Liver (tissue), 9 donors: ENCODE results near the gene CAMSAP2. TPM values are rescaled to one million over a fixed set of nuclear protein-coding genes. Genes with fewer than 3 reads are reported as not detected.

Experiments used
- DNase-seq: peaks from one replicate; pipeline ENCODE4 v3.0.0-alpha.2; 2017; ENCODE audit warnings: low spot score
- H3K27ac ChIP-seq, 2 donors: one replicate each; pipeline ENCODE4 v1.7.0; 2013; ENCODE audit warnings: inconsistent platforms in 2 of 2, low read length in 2 of 2, control low read depth in 1 of 2, low read depth in 1 of 2, mild to moderate bottlenecking in 1 of 2
- H3K27me3 ChIP-seq, 4 donors: one replicate each; pipeline versions ENCODE4 v1.6.1 to v1.7.0; 2013; ENCODE audit warnings: low read length in 3 of 4, inconsistent platforms in 1 of 4, mild to moderate bottlenecking in 1 of 4, moderate library complexity in 1 of 4; ENCODE audit not compliant: control insufficient read depth in 4 of 4, insufficient read depth in 4 of 4
- H3K36me3 ChIP-seq, 4 donors: one replicate each; pipeline versions ENCODE4 v1.6.1 to v1.7.0; 2013; ENCODE audit warnings: low read length in 3 of 4, mild to moderate bottlenecking in 3 of 4, low read depth in 1 of 4, moderate library complexity in 1 of 4; ENCODE audit not compliant: control insufficient read depth in 4 of 4, insufficient read depth in 3 of 4
- H3K4me1 ChIP-seq, 4 donors: one replicate each; pipeline versions ENCODE4 v1.6.1 to v1.7.0; 2013; ENCODE audit warnings: low read length in 3 of 4, mild to moderate bottlenecking in 3 of 4, moderate library complexity in 1 of 4; ENCODE audit not compliant: control insufficient read depth in 4 of 4, insufficient read depth in 4 of 4
- H3K4me3 ChIP-seq, 3 donors: one replicate each; pipeline versions ENCODE4 v1.6.1 to v1.7.0; 2013; ENCODE audit warnings: low read length in 3 of 3, control low read depth in 1 of 3, low read depth in 1 of 3, mild to moderate bottlenecking in 1 of 3
- H3K9ac ChIP-seq, 2 donors: one replicate each; pipeline ENCODE4 v1.7.0; 2013; ENCODE audit warnings: low read length in 2 of 2, mild to moderate bottlenecking in 2 of 2, moderate library complexity in 2 of 2, control low read depth in 1 of 2, low read depth in 1 of 2
- H3K9me3 ChIP-seq, 4 donors: one replicate each; pipeline versions ENCODE4 v1.6.1 to v1.7.0; 2013; ENCODE audit warnings: low read length in 3 of 4; ENCODE audit not compliant: control insufficient read depth in 4 of 4
- EGR1 ChIP-seq, 2 donors: IDR thresholded peaks; 2 replicates each; pipeline ENCODE4 v1.6.1; 2016 to 2018; ENCODE audit warnings: antibody characterized with exemption in 2 of 2, low read depth in 2 of 2
- FOXA1 ChIP-seq: IDR thresholded peaks from 2 replicates; pipeline ENCODE4 v1.6.1; 2016; ENCODE audit warnings: antibody characterized with exemption
- FOXA2 ChIP-seq: IDR thresholded peaks from 2 replicates; pipeline ENCODE4 v1.6.1; 2016; ENCODE audit warnings: antibody characterized with exemption
- GABPA ChIP-seq, 2 donors: IDR thresholded peaks in 1 of 2; conservative IDR thresholded peaks in 1 of 2; 2 replicates each; pipeline ENCODE4 v1.6.1; 2016; ENCODE audit warnings: antibody characterized with exemption in 2 of 2, mild to moderate bottlenecking in 1 of 2, moderate library complexity in 1 of 2
- HNF4A ChIP-seq, 2 donors: conservative IDR thresholded peaks; 2 replicates each; pipeline ENCODE4 v1.6.1; 2016; ENCODE audit warnings: antibody characterized with exemption in 2 of 2, mild to moderate bottlenecking in 2 of 2
- HNF4G ChIP-seq: IDR thresholded peaks from 2 replicates; pipeline ENCODE4 v1.6.1; 2016; ENCODE audit warnings: antibody characterized with exemption
- JUND ChIP-seq, 2 donors: IDR thresholded peaks; 2 replicates each; pipeline ENCODE4 v1.6.1; 2016; ENCODE audit warnings: antibody characterized with exemption in 2 of 2
- NR2F2 ChIP-seq: IDR thresholded peaks from 2 replicates; pipeline ENCODE4 v1.6.1; 2016; ENCODE audit warnings: antibody characterized with exemption
- RAD21 ChIP-seq, 2 donors: IDR thresholded peaks; 2 replicates each; pipeline ENCODE4 v1.6.1; 2016; ENCODE audit warnings: antibody characterized with exemption in 2 of 2, mild to moderate bottlenecking in 2 of 2
- RXRA ChIP-seq, 2 donors: IDR thresholded peaks; 2 replicates each; pipeline ENCODE4 v1.6.1; 2017 to 2018; ENCODE audit warnings: antibody characterized with exemption in 2 of 2, mild to moderate bottlenecking in 1 of 2
- SP1 ChIP-seq: IDR thresholded peaks from 2 replicates; pipeline ENCODE4 v1.6.1; 2018; ENCODE audit warnings: antibody characterized with exemption, mild to moderate bottlenecking
- YY1 ChIP-seq: IDR thresholded peaks from 2 replicates; pipeline ENCODE4 v1.6.1; 2016; ENCODE audit warnings: antibody characterized with exemption, mild to moderate bottlenecking
- WGBS: extraction: QIAGEN DNeasy Blood & Tissue Kit; methylation state at CpG from one replicate; pipeline ENCODE4 v1.1.7; 2013; 5-methylcytosine and 5-hydroxymethylcytosine counted together
- polyA plus RNA-seq, 2 donors: library from polyadenylated mRNA; stranded (reverse) in 1 of 2; unstranded in 1 of 2; fragments of 200-250 nt in 1 of 2; fragments of >200 nt in 1 of 2; fragmentation: Nextera tagmentation in 1 of 2; extraction: Ambion mirVana in 1 of 2; gene quantifications; one replicate each; pipeline versions ENCODE4 v1.2.1 to v1.2.3, GENCODE V29; 2013 to 2015
- total RNA-seq, 2 donors: library from RNA; depleted of rRNA; stranded (reverse); fragments of >200 nt; gene quantifications; one replicate each; pipeline ENCODE4 v1.2.3, GENCODE V29; 2014
- TF ChIP-seq, protein P1 (sequence below): IDR thresholded peaks from 2 replicates; pipeline ENCODE4 v1.6.1; 2016; ENCODE audit warnings: antibody characterized with exemption
- TF ChIP-seq, protein P2 (sequence below): IDR thresholded peaks from 2 replicates; pipeline ENCODE4 v1.6.1; 2016; ENCODE audit warnings: antibody characterized with exemption, mild to moderate bottlenecking
- TF ChIP-seq, protein P3 (sequence below): IDR thresholded peaks from 2 replicates; pipeline ENCODE4 v1.6.1; 2016; ENCODE audit warnings: antibody characterized with exemption
- TF ChIP-seq, protein P4 (sequence below): fragments of 150-350 bp; IDR thresholded peaks from 2 replicates; pipeline ENCODE4 v1.5.1; 2017; ENCODE audit warnings: improper control_type of control experiment, low read depth, low read length; ENCODE audit not compliant: missing input control
- TF ChIP-seq, protein P5 (sequence below): IDR thresholded peaks from 2 replicates; pipeline ENCODE4 v1.6.1; 2016; ENCODE audit warnings: antibody characterized with exemption
- donor health status: healthy.
- donor health status: healthy.
- donor health status: healthy.
- donor health status: healthy.
- donor health status: healthy.

CAMSAP2 gene
- total and polyA plus RNA-seq, 4 donors, result 1.9 to 8.6 (median 3.5) TPM

DNA sequence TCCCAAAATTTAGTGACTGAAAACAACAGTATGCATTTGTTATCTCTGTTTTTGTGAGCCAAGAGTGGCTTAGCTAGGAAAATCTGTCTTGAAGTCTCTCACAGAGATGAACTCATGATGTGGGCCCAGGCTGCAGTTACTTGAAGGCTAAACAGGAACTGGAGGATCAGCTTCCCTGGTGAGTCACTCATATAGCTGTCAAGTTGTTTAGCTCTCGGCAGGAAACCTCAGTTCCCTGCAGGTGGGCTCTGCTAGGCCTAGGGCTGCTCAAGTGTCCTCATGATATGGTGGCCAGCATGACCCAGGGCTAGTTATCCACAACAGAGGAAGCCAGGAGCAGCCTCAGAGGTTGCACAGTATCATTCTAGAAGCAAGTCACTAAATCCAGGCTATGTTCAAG lies 38.8 kb upstream of the CAMSAP2 start:
- H3K27ac ChIP-seq, result no peak overlapping the region
- H3K36me3 ChIP-seq, result no peaks in the 10 kb centered on the region
- no peak overlapping the region for H3K9ac ChIP-seq
- H3K4me1 ChIP-seq, result no peaks in the 10 kb centered on the region
- H3K9me3 ChIP-seq, result no peaks in the 10 kb centered on the region
- TF ChIP-seq, protein P1, sequence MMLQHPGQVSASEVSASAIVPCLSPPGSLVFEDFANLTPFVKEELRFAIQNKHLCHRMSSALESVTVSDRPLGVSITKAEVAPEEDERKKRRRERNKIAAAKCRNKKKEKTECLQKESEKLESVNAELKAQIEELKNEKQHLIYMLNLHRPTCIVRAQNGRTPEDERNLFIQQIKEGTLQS, result no peak
- TF ChIP-seq, protein P2, sequence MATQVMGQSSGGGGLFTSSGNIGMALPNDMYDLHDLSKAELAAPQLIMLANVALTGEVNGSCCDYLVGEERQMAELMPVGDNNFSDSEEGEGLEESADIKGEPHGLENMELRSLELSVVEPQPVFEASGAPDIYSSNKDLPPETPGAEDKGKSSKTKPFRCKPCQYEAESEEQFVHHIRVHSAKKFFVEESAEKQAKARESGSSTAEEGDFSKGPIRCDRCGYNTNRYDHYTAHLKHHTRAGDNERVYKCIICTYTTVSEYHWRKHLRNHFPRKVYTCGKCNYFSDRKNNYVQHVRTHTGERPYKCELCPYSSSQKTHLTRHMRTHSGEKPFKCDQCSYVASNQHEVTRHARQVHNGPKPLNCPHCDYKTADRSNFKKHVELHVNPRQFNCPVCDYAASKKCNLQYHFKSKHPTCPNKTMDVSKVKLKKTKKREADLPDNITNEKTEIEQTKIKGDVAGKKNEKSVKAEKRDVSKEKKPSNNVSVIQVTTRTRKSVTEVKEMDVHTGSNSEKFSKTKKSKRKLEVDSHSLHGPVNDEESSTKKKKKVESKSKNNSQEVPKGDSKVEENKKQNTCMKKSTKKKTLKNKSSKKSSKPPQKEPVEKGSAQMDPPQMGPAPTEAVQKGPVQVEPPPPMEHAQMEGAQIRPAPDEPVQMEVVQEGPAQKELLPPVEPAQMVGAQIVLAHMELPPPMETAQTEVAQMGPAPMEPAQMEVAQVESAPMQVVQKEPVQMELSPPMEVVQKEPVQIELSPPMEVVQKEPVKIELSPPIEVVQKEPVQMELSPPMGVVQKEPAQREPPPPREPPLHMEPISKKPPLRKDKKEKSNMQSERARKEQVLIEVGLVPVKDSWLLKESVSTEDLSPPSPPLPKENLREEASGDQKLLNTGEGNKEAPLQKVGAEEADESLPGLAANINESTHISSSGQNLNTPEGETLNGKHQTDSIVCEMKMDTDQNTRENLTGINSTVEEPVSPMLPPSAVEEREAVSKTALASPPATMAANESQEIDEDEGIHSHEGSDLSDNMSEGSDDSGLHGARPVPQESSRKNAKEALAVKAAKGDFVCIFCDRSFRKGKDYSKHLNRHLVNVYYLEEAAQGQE, result no peak
- TF ChIP-seq NR2F2, result no peak
- TF ChIP-seq HNF4G, result no peak
- no peak for TF ChIP-seq FOXA2
- TF ChIP-seq FOXA1, result no peak
- TF ChIP-seq, protein P3, sequence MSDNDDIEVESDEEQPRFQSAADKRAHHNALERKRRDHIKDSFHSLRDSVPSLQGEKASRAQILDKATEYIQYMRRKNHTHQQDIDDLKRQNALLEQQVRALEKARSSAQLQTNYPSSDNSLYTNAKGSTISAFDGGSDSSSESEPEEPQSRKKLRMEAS, result no peak
- no peak for TF ChIP-seq YY1
- no peak for TF ChIP-seq EGR1 (IDR thresholded peaks at IDR 0.05; ENCODE audit: low read depth in 2 of 2)
- no peak for TF ChIP-seq RAD21 (IDR thresholded peaks at IDR 0.05)
- TF ChIP-seq, protein P4, sequence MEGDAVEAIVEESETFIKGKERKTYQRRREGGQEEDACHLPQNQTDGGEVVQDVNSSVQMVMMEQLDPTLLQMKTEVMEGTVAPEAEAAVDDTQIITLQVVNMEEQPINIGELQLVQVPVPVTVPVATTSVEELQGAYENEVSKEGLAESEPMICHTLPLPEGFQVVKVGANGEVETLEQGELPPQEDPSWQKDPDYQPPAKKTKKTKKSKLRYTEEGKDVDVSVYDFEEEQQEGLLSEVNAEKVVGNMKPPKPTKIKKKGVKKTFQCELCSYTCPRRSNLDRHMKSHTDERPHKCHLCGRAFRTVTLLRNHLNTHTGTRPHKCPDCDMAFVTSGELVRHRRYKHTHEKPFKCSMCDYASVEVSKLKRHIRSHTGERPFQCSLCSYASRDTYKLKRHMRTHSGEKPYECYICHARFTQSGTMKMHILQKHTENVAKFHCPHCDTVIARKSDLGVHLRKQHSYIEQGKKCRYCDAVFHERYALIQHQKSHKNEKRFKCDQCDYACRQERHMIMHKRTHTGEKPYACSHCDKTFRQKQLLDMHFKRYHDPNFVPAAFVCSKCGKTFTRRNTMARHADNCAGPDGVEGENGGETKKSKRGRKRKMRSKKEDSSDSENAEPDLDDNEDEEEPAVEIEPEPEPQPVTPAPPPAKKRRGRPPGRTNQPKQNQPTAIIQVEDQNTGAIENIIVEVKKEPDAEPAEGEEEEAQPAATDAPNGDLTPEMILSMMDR, result no peak
- no peak for TF ChIP-seq GABPA (IDR thresholded peaks at IDR 0.05 in 1 of 2, conservative IDR thresholded peaks at IDR 0.05 in 1 of 2)
- no peak for TF ChIP-seq RXRA (IDR thresholded peaks at IDR 0.05)
- TF ChIP-seq JUND (IDR thresholded peaks at IDR 0.05), result no peak
- TF ChIP-seq, protein P5, sequence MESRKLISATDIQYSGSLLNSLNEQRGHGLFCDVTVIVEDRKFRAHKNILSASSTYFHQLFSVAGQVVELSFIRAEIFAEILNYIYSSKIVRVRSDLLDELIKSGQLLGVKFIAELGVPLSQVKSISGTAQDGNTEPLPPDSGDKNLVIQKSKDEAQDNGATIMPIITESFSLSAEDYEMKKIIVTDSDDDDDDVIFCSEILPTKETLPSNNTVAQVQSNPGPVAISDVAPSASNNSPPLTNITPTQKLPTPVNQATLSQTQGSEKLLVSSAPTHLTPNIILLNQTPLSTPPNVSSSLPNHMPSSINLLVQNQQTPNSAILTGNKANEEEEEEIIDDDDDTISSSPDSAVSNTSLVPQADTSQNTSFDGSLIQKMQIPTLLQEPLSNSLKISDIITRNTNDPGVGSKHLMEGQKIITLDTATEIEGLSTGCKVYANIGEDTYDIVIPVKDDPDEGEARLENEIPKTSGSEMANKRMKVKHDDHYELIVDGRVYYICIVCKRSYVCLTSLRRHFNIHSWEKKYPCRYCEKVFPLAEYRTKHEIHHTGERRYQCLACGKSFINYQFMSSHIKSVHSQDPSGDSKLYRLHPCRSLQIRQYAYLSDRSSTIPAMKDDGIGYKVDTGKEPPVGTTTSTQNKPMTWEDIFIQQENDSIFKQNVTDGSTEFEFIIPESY, result no peak
- TF ChIP-seq HNF4A (conservative IDR thresholded peaks at IDR 0.05), result no peak
- no peak for TF ChIP-seq SP1
- no peaks in the 10 kb centered on the region for H3K27me3 ChIP-seq
- DNase-seq, result no peak
- 89% methylated on average over 1 of the region's 1 CpG for WGBS
- no peak overlapping the region for H3K4me3 ChIP-seq
